ENCODE measurements around the gene HERC2.
"Not testable (repeated sequence)": the region's sequence is repeated elsewhere in the genome, so short reads cannot be mapped to it uniquely, and the experiment has no call there.

HERC2 gene

GRCh38 chr15:28169366-28169765 is 152.6 kb downstream of the HERC2 start:
- DNase-seq = no peak

- DNase-seq = not testable (repeated sequence)
These were observed 153.4 kb downstream of the HERC2 start for GRCh38 chr15:28168405-28169121.

GRCh38 chr15:28167042-28167441 is 154.9 kb downstream of the HERC2 start:
- DNase-seq = no peak

GRCh38 chr15:28165791-28166190 is 156.2 kb downstream of the HERC2 start:
- no peak for DNase-seq

GRCh38 chr15:28164876-28165275 is 157.1 kb downstream of the HERC2 start:
- no peak for DNase-seq

GRCh38 chr15:28154283-28154682 is 167.7 kb downstream of the HERC2 start:
- DNase-seq = no peak

- DNase-seq = no peak
These were observed 168.4 kb downstream of the HERC2 start for GRCh38 chr15:28153492-28154119.

GRCh38 chr15:28152538-28152923 is 169.4 kb downstream of the HERC2 start:
- DNase-seq = not testable (repeated sequence)

- DNase-seq = not testable (repeated sequence)
These were observed 170.0 kb downstream of the HERC2 start for GRCh38 chr15:28151864-28152537.

GRCh38 chr15:28147801-28148200 is 174.2 kb downstream of the HERC2 start:
- DNase-seq = no peak

- DNase-seq = not testable (repeated sequence)
These were observed 176.6 kb downstream of the HERC2 start for GRCh38 chr15:28145419-28145818.

- DNase-seq = no peak
These were observed 181.9 kb downstream of the HERC2 start for GRCh38 chr15:28140062-28140461.

- DNase-seq = not testable (repeated sequence)
These were observed 184.5 kb downstream of the HERC2 start for GRCh38 chr15:28137408-28138039.

GRCh38 chr15:28136236-28136904 is 185.6 kb downstream of the HERC2 start:
- DNase-seq = not testable (repeated sequence)

GRCh38 chr15:28133281-28133680 is 188.7 kb downstream of the HERC2 start:
- no peak for DNase-seq

GRCh38 chr15:28132524-28133275 is 189.3 kb downstream of the HERC2 start:
- DNase-seq = no peak

GRCh38 chr15:28131946-28132345 is 190.0 kb downstream of the HERC2 start:
- no peak for DNase-seq

GRCh38 chr15:28131400-28131799 is 190.6 kb downstream of the HERC2 start:
- no peak for DNase-seq

- DNase-seq = no peak
These were observed 191.3 kb downstream of the HERC2 start for GRCh38 chr15:28130651-28131050.

GRCh38 chr15:28129231-28129848 is 192.6 kb downstream of the HERC2 start:
- DNase-seq = no peak

- no peak for DNase-seq
These were observed 193.9 kb downstream of the HERC2 start for GRCh38 chr15:28128031-28128430.

- DNase-seq = no peak
These were observed 194.9 kb downstream of the HERC2 start for GRCh38 chr15:28127036-28127435.
